PFSK-1 (cell line): Measurements from ENCODE around the gene EDARADD.

ENCODE experiments used
- FOXP2 ChIP-seq: optimal IDR thresholded peaks from 2 replicates; pipeline ENCODE3; 2011; ENCODE audit warnings: borderline replicate concordance, control low read depth, inconsistent platforms; ENCODE audit not compliant: insufficient read depth; ENCODE audit errors: extremely low read length, extremely low read depth
- POLR2AphosphoS5 ChIP-seq: IDR thresholded peaks from 2 replicates; pipeline ENCODE4 v1.6.1; 2012; ENCODE audit warnings: low read depth, mild to moderate bottlenecking, control low read depth, low read length, moderate library complexity
- REST ChIP-seq, 2 experiments: IDR thresholded peaks; 2 replicates each; pipeline versions ENCODE4 v1.6.1 to v1.8.0; 2011 to 2012; ENCODE audit warnings: low read depth in 2 of 2, low read length in 2 of 2, control low read depth in 1 of 2, inconsistent platforms in 1 of 2, mild to moderate bottlenecking in 1 of 2, moderate library complexity in 1 of 2; ENCODE audit not compliant: insufficient read depth in 1 of 2
- SIN3A ChIP-seq: IDR thresholded peaks from 2 replicates; pipeline ENCODE4 v1.6.1; 2012; ENCODE audit warnings: mild to moderate bottlenecking, low read length, moderate library complexity, borderline replicate concordance; ENCODE audit not compliant: insufficient read depth
- TAF1 ChIP-seq: IDR thresholded peaks from 2 replicates; pipeline ENCODE4 v1.6.1; 2012; ENCODE audit warnings: low read length, control low read depth, borderline replicate concordance; ENCODE audit not compliant: insufficient read depth

The EDARADD gene

GRCh38 chr1:236422517-236422876, 28.4 kb downstream of the EDARADD start:
- TF ChIP-seq SIN3A (no peak), TAF1 (no peak), REST (IDR thresholded peaks at IDR 0.05; ENCODE audit: insufficient read depth in 1 of 2, low read depth in 2 of 2, low read length in 2 of 2) (no peak), POLR2AphosphoS5 (no peak), FOXP2 (no peak)

GRCh38 chr1:236425031-236425663, 31.1 kb downstream of the EDARADD start:
- TF ChIP-seq SIN3A, result no peak
- no peak for TF ChIP-seq TAF1
- TF ChIP-seq POLR2AphosphoS5, result no peak

- TF ChIP-seq SIN3A (no peak), POLR2AphosphoS5 (no peak), FOXP2 (no peak), TAF1 (no peak), REST (IDR thresholded peaks at IDR 0.05; ENCODE audit: insufficient read depth in 1 of 2, low read depth in 2 of 2, low read length in 2 of 2) (no peak)
These were observed 32.1 kb downstream of the EDARADD start for GRCh38 chr1:236426215-236426614.

- no peak for TF ChIP-seq REST (IDR thresholded peaks at IDR 0.05; ENCODE audit: insufficient read depth in 1 of 2, low read depth in 2 of 2, low read length in 2 of 2)
- no peak for TF ChIP-seq SIN3A
- no peak for TF ChIP-seq TAF1
- TF ChIP-seq POLR2AphosphoS5, result no peak
- no peak for TF ChIP-seq FOXP2
These were observed 35.7 kb downstream of the EDARADD start for GRCh38 chr1:236429715-236430274.

- no peak for TF ChIP-seq FOXP2
- no peak for TF ChIP-seq REST (IDR thresholded peaks at IDR 0.05; ENCODE audit: insufficient read depth in 1 of 2, low read depth in 2 of 2, low read length in 2 of 2)
- TF ChIP-seq SIN3A, result no peak
- TF ChIP-seq TAF1, result no peak
- no peak for TF ChIP-seq POLR2AphosphoS5
These were observed 39.8 kb downstream of the EDARADD start for GRCh38 chr1:236433819-236434315.
